Measurements from ENCODE around the gene VPS35.

Gene VPS35

DNA sequence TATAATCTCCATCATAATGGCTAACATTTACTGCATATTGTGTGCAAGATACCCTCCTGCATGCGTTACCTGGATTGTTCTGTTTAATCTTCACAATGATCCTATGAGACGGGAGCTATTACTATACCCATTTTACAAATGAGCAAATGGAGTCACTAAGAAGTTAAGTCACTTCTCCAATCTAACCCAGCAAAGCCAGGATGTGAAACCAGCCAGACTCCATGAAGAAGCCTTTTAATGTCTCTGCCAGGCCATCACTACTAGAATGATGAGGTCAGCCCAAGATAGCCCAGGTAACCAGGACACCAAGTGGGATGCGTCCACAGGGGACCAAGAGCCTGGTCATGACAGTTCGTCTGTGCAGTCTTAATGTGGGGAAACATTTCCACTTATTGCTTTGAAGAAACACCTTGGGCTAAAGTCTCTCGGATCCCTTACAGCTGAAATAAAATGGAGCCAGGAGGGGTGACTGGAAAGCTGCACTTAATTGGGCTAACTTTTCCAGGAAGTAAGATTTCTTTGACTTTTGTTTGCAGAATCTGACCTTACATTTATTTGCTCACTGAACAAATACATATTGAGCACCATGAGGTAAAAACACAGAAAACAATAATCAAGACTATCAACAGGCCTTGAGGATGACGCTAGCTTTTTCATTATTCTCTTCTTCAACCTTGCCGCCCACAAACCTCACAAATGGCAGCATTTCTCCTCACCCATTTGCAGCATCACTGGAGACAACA lies 66.9 kb downstream of the VPS35 start:
- Histone ChIP-seq H3K4me3 (ENCODE audit: low read depth, low read length) (no peak overlapping the region), H3K36me3 (ENCODE audit: control insufficient read depth in 2 of 2, insufficient read depth in 1 of 2, low read length in 2 of 2) (peaks cover 12 to 22% of the 10 kb centered on the region in 2 experiments), H3K4me1 (ENCODE audit: control insufficient read depth, insufficient read depth, low read length) (no peaks in the 10 kb centered on the region), H3K27ac (ENCODE audit: extremely low read depth, low read depth, low read length) (no peak overlapping the region), H3K9me3 (ENCODE audit: control insufficient read depth, insufficient read depth, low read depth, low read length) (no peaks in the 10 kb centered on the region)
- CTCF ChIA-PET = interaction anchor here (0.6 to 1.6 kb wide), 4 partner anchors 8 to 1494 kb away, joined by 3 to 6 read pairs (median 4); no protein-coding TSS in a partner anchor
- TF ChIP-seq ZNF248 (tag by site-specific recombination; IDR thresholded peaks at IDR 0.05) = no peak
- TF ChIP-seq ZNF146 (tag by site-specific recombination; IDR thresholded peaks at IDR 0.05) = no peak
- TF ChIP-seq, protein P1, sequence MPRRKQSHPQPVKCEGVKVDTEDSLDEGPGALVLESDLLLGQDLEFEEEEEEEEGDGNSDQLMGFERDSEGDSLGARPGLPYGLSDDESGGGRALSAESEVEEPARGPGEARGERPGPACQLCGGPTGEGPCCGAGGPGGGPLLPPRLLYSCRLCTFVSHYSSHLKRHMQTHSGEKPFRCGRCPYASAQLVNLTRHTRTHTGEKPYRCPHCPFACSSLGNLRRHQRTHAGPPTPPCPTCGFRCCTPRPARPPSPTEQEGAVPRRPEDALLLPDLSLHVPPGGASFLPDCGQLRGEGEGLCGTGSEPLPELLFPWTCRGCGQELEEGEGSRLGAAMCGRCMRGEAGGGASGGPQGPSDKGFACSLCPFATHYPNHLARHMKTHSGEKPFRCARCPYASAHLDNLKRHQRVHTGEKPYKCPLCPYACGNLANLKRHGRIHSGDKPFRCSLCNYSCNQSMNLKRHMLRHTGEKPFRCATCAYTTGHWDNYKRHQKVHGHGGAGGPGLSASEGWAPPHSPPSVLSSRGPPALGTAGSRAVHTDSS (tag by site-specific recombination; IDR thresholded peaks at IDR 0.05) = no peak
- POLR2A ChIA-PET = interaction anchor here (0.6 kb wide), 1 partner anchor 198 kb away, joined by 4 read pairs; no protein-coding TSS in a partner anchor

- ChIA-PET POLR2A (interaction anchor here (0.6 to 1.3 kb wide), 3 partner anchors 8 to 198 kb away, joined by 3 to 4 read pairs (median 4); no protein-coding TSS in a partner anchor), CTCF (interaction anchor here (0.7 to 1.6 kb wide), 4 partner anchors 9 to 67 kb away, joined by 4 to 6 read pairs (median 4); no protein-coding TSS in a partner anchor)
- Histone ChIP-seq H3K36me3 (ENCODE audit: control insufficient read depth in 2 of 2, insufficient read depth in 1 of 2, low read length in 2 of 2) (peaks cover 17 to 31% of the 10 kb centered on the region in 2 experiments), H3K4me3 (ENCODE audit: low read depth, low read length) (peak within 1 kb of the TSS; percentile 86), H3K9me3 (ENCODE audit: control insufficient read depth, insufficient read depth, low read depth, low read length) (no peaks in the 10 kb centered on the region), H3K4me1 (ENCODE audit: control insufficient read depth, insufficient read depth, low read length) (no peaks in the 10 kb centered on the region), H3K27ac (ENCODE audit: extremely low read depth, low read depth, low read length) (peak within 1 kb of the TSS; percentile 70)
- TF ChIP-seq KLF10 (tag by site-specific recombination; IDR thresholded peaks at IDR 0.05) = peak; percentile 96
- TF ChIP-seq ZNF571 (tag by site-specific recombination; IDR thresholded peaks at IDR 0.05) = no peak
- TF ChIP-seq TCF7L2 (IDR thresholded peaks at IDR 0.05; ENCODE audit: borderline replicate concordance, low read depth, low read length) = no peak
- TF ChIP-seq ZNF76 (tag by site-specific recombination; IDR thresholded peaks at IDR 0.05; ENCODE audit: borderline replicate concordance, low read depth) = peak; percentile 78
- TF ChIP-seq, protein P2, sequence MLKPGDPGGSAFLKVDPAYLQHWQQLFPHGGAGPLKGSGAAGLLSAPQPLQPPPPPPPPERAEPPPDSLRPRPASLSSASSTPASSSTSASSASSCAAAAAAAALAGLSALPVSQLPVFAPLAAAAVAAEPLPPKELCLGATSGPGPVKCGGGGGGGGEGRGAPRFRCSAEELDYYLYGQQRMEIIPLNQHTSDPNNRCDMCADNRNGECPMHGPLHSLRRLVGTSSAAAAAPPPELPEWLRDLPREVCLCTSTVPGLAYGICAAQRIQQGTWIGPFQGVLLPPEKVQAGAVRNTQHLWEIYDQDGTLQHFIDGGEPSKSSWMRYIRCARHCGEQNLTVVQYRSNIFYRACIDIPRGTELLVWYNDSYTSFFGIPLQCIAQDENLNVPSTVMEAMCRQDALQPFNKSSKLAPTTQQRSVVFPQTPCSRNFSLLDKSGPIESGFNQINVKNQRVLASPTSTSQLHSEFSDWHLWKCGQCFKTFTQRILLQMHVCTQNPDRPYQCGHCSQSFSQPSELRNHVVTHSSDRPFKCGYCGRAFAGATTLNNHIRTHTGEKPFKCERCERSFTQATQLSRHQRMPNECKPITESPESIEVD (tag by site-specific recombination; IDR thresholded peaks at IDR 0.05) = no peak
- TF ChIP-seq, protein P3, sequence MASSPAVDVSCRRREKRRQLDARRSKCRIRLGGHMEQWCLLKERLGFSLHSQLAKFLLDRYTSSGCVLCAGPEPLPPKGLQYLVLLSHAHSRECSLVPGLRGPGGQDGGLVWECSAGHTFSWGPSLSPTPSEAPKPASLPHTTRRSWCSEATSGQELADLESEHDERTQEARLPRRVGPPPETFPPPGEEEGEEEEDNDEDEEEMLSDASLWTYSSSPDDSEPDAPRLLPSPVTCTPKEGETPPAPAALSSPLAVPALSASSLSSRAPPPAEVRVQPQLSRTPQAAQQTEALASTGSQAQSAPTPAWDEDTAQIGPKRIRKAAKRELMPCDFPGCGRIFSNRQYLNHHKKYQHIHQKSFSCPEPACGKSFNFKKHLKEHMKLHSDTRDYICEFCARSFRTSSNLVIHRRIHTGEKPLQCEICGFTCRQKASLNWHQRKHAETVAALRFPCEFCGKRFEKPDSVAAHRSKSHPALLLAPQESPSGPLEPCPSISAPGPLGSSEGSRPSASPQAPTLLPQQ (tag by site-specific recombination; IDR thresholded peaks at IDR 0.05) = peak; percentile 66; the same call in 1 of the 2 replicates
- TF ChIP-seq ZNF501 (tag by site-specific recombination; IDR thresholded peaks at IDR 0.05) = 0 out of 2 replicates have a peak, but pooled peaks have one; percentile 65
- peak; percentile 44; the same call in 1 of the 2 replicates for TF ChIP-seq ZNF2 (tag by site-specific recombination; IDR thresholded peaks at IDR 0.05)
- peak; percentile 87 for TF ChIP-seq ZNF398 (tag by site-specific recombination; IDR thresholded peaks at IDR 0.05)
- TF ChIP-seq ZNF837 (tag by site-specific recombination; IDR thresholded peaks at IDR 0.05) = 0 out of 2 replicates have a peak, but pooled peaks have one; percentile 20
- TF ChIP-seq PRDM1 (tag by site-specific recombination; IDR thresholded peaks at IDR 0.05) = no peak
- peak; percentile 80; the same call in 1 of the 2 replicates for TF ChIP-seq ZBTB48 (tag by site-specific recombination; IDR thresholded peaks at IDR 0.05)
- no peak for TF ChIP-seq SETDB1 (IDR thresholded peaks at IDR 0.05; ENCODE audit: insufficient read length, low read length)
- TF ChIP-seq, protein P4, sequence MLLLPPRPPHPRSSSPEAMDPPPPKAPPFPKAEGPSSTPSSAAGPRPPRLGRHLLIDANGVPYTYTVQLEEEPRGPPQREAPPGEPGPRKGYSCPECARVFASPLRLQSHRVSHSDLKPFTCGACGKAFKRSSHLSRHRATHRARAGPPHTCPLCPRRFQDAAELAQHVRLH (tag by site-specific recombination; IDR thresholded peaks at IDR 0.05) = 0 out of 2 replicates have a peak, but pooled peaks have one; percentile 30
- peak; percentile 30; the same call in 1 of the 2 replicates for TF ChIP-seq SP3 (tag by site-specific recombination; IDR thresholded peaks at IDR 0.05)
- TF ChIP-seq ZNF777 (tag by site-specific recombination; IDR thresholded peaks at IDR 0.05; ENCODE audit: borderline replicate concordance) = peak; percentile 75; the same call in 1 of the 2 replicates
- no peak for TF ChIP-seq ZNF114 (tag by site-specific recombination; IDR thresholded peaks at IDR 0.05)
- TF ChIP-seq, protein P5, sequence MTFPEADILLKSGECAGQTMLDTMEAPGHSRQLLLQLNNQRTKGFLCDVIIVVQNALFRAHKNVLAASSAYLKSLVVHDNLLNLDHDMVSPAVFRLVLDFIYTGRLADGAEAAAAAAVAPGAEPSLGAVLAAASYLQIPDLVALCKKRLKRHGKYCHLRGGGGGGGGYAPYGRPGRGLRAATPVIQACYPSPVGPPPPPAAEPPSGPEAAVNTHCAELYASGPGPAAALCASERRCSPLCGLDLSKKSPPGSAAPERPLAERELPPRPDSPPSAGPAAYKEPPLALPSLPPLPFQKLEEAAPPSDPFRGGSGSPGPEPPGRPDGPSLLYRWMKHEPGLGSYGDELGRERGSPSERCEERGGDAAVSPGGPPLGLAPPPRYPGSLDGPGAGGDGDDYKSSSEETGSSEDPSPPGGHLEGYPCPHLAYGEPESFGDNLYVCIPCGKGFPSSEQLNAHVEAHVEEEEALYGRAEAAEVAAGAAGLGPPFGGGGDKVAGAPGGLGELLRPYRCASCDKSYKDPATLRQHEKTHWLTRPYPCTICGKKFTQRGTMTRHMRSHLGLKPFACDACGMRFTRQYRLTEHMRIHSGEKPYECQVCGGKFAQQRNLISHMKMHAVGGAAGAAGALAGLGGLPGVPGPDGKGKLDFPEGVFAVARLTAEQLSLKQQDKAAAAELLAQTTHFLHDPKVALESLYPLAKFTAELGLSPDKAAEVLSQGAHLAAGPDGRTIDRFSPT (tag by site-specific recombination; IDR thresholded peaks at IDR 0.05) = no peak
- TF ChIP-seq ZNF324 (tag by site-specific recombination; IDR thresholded peaks at IDR 0.05) = peak; percentile 60; the same call in 1 of the 2 replicates
Measured at GRCh38 chr16:46621006-46621933, 67.7 kb downstream of the VPS35 start, which contains the start of gene SHCBP1. TSS of gene SHCBP1 (minus strand) at chr16:46621379. CDS start at chr16:46621359, 20 bp downstream.
